Fibroblast of lung (primary cell): ENCODE data around the gene SPOCK1. TPM values are rescaled to one million over a fixed set of nuclear protein-coding genes. Genes with fewer than 3 reads are reported as not detected.

ENCODE experiments used
- DNase-seq, 2 donors: peaks; one replicate each; pipeline versions ENCODE4 v3.0.0 to v3.0.0-alpha.2; 2010; ENCODE audit warnings: low read depth in 2 of 2
- H2AFZ ChIP-seq: 2 replicates; pipeline ENCODE4 v1.5.1; 2012; ENCODE audit warnings: low read length, control low read depth, inconsistent platforms
- H3K27ac ChIP-seq: 2 replicates; pipeline ENCODE4 v1.5.1; 2011; ENCODE audit warnings: low read length, control low read depth; ENCODE audit not compliant: insufficient read depth
- H3K27me3 ChIP-seq: 2 replicates; pipeline ENCODE4 v1.5.1; 2011; ENCODE audit warnings: mild to moderate bottlenecking, low read length; ENCODE audit not compliant: control insufficient read depth, insufficient read depth
- H3K36me3 ChIP-seq: 2 replicates; pipeline ENCODE4 v1.5.1; 2011; ENCODE audit warnings: low read length; ENCODE audit not compliant: control insufficient read depth, insufficient read depth
- H3K4me1 ChIP-seq: 2 replicates; pipeline ENCODE4 v1.5.1; 2011; ENCODE audit warnings: low read length; ENCODE audit not compliant: control insufficient read depth, insufficient read depth; ENCODE audit errors: extremely low read depth
- H3K4me2 ChIP-seq: 2 replicates; pipeline ENCODE4 v1.5.1; 2011; ENCODE audit warnings: low read length, control low read depth; ENCODE audit not compliant: insufficient read depth; ENCODE audit errors: extremely low read depth
- H3K4me3 ChIP-seq, 4 experiments: fragments of 200-600 bp in 1 of 4; sonication (generic) in 1 of 4; replicated peaks in 1 of 4; 2 replicates each; pipeline ENCODE4 v1.5.1; 2011 to 2016; ENCODE audit warnings: low read length in 4 of 4, low read depth in 3 of 4, mild to moderate bottlenecking in 3 of 4, control low read depth in 2 of 4, inconsistent platforms in 1 of 4, mixed read lengths in 1 of 4; ENCODE audit not compliant: insufficient read depth in 1 of 4; ENCODE audit errors: control extremely low read depth in 1 of 4
- H3K79me2 ChIP-seq: 2 replicates; pipeline ENCODE4 v1.5.1; 2012; ENCODE audit warnings: mild to moderate bottlenecking, low read length, inconsistent platforms; ENCODE audit not compliant: control insufficient read depth, insufficient read depth
- H3K9ac ChIP-seq: 2 replicates; pipeline ENCODE4 v1.5.1; 2011; ENCODE audit warnings: mild to moderate bottlenecking, low read length, control low read depth; ENCODE audit not compliant: insufficient read depth
- H3K9me3 ChIP-seq: 2 replicates; pipeline ENCODE4 v1.5.1; 2012; ENCODE audit warnings: low read depth, low read length; ENCODE audit not compliant: control insufficient read depth, insufficient read depth
- H4K20me1 ChIP-seq: 2 replicates; pipeline ENCODE4 v1.5.1; 2011; ENCODE audit warnings: low read length; ENCODE audit not compliant: control insufficient read depth, insufficient read depth; ENCODE audit errors: extremely low read depth
- EZH2 ChIP-seq: IDR thresholded peaks from 2 replicates; pipeline ENCODE4 v1.5.1; 2012; ENCODE audit warnings: low read length, control low read depth, mild to moderate bottlenecking; ENCODE audit errors: missing control alignments
- polyA plus RNA-seq, 2 donors: library from polyadenylated mRNA; depleted of rRNA in 1 of 2; stranded (reverse) in 1 of 2; unstranded in 1 of 2; fragments of >200 nt; gene quantifications; 2 replicates each; pipeline ENCODE4 v1.2.1, GENCODE V29; 2011 to 2012; ENCODE audit warnings: missing spikeins in 1 of 2
- total RNA-seq: library from RNA; depleted of rRNA; stranded (reverse); fragments of >200 nt; gene quantifications from 2 replicates; pipeline ENCODE4 v1.2.1, GENCODE V29; 2014
- TF ChIP-seq, protein P1 (sequence below), 2 donors: IDR thresholded peaks in 1 of 2; conservative IDR thresholded peaks in 1 of 2; 1 replicate in 1 of 2; 2 replicates in 1 of 2; pipeline ENCODE4 v1.5.1; 2011 to 2012; ENCODE audit warnings: low read length in 2 of 2, control low read depth in 1 of 2, inconsistent platforms in 1 of 2, low read depth in 1 of 2, mild to moderate bottlenecking in 1 of 2

SPOCK1 gene
- total and polyA plus RNA-seq, 2 donors (not counting 1 experiment from before 2014, with no cell fraction given): 11.1 to 34.9 TPM

DNA sequence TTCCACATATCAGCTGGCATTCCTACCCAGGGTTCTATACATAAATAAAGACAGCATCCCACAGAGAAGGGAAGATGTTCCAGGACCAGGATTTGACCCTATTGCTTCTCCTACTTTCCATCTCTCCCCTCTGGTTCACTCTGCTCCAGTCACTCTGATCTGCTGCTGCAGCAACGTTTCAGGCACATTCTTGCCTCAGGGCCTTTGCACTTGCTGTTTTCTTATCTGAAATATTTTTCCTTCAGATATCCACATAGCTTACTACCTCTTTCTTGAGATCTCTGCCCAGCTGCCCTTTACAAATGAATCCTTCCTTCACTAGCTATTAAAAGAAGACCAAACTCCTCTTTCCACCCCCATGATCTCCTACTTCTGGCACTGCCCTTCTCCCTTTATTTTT, 204.5 kb downstream of the SPOCK1 start:
- no peak overlapping the region for H3K27ac ChIP-seq
- H3K9me3 ChIP-seq: no peaks in the 10 kb centered on the region
- DNase-seq: no peak
- H3K4me2 ChIP-seq: no peak overlapping the region
- H3K4me1 ChIP-seq: no peaks in the 10 kb centered on the region
- H3K4me3 ChIP-seq: no peak overlapping the region
- H3K27me3 ChIP-seq: no peaks in the 10 kb centered on the region
- no peaks in the 10 kb centered on the region for H4K20me1 ChIP-seq
- no peak overlapping the region for H3K9ac ChIP-seq
- TF ChIP-seq, protein P1, sequence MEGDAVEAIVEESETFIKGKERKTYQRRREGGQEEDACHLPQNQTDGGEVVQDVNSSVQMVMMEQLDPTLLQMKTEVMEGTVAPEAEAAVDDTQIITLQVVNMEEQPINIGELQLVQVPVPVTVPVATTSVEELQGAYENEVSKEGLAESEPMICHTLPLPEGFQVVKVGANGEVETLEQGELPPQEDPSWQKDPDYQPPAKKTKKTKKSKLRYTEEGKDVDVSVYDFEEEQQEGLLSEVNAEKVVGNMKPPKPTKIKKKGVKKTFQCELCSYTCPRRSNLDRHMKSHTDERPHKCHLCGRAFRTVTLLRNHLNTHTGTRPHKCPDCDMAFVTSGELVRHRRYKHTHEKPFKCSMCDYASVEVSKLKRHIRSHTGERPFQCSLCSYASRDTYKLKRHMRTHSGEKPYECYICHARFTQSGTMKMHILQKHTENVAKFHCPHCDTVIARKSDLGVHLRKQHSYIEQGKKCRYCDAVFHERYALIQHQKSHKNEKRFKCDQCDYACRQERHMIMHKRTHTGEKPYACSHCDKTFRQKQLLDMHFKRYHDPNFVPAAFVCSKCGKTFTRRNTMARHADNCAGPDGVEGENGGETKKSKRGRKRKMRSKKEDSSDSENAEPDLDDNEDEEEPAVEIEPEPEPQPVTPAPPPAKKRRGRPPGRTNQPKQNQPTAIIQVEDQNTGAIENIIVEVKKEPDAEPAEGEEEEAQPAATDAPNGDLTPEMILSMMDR (conservative IDR thresholded peaks at IDR 0.05 in 1 of 2, IDR thresholded peaks at IDR 0.05 in 1 of 2; ENCODE audit: low read depth in 1 of 2, low read length in 2 of 2): no peak
- TF ChIP-seq EZH2: no peak
- H3K36me3 ChIP-seq: no peaks in the 10 kb centered on the region
- H3K79me2 ChIP-seq: no peaks in the 10 kb centered on the region
- no peak overlapping the region for H2AFZ ChIP-seq

DNA sequence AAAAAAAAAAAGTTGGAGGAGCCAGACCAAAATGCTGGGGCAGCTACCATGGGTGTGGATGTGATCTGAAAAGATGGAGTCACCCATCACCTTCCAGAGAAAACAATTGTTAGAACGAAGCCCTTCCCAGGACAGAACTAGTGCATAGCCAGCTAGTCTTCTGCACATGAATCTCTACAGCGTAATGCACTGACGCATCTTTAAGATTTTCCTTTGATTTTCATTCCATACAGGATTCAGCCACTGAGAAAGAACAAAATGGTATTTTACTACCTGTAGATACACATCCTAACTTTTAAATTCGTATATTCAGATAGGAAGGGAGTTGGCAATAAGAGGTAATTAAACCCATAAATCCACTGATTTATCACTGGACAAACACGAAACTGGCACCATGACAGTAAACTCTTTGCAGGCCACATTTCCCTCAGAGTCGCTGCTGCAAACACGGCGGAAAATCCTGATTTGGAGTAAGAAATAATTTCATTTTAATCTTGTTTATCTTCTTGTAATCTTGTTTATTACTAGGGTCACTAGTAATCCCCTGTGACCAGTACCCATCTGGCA, 206.6 kb downstream of the SPOCK1 start:
- H3K9ac ChIP-seq: no peak overlapping the region
- no peaks in the 10 kb centered on the region for H3K9me3 ChIP-seq
- H3K4me2 ChIP-seq: no peak overlapping the region
- no peaks in the 10 kb centered on the region for H3K4me1 ChIP-seq
- no peak for DNase-seq
- H3K79me2 ChIP-seq: no peaks in the 10 kb centered on the region
- no peaks in the 10 kb centered on the region for H3K36me3 ChIP-seq
- TF ChIP-seq EZH2: no peak
- TF ChIP-seq, protein P1 (conservative IDR thresholded peaks at IDR 0.05 in 1 of 2, IDR thresholded peaks at IDR 0.05 in 1 of 2; ENCODE audit: low read depth in 1 of 2, low read length in 2 of 2): no peak
- no peak overlapping the region for H3K4me3 ChIP-seq
- H2AFZ ChIP-seq: no peak overlapping the region
- H3K27me3 ChIP-seq: no peaks in the 10 kb centered on the region
- H3K27ac ChIP-seq: no peak overlapping the region
- H4K20me1 ChIP-seq: no peaks in the 10 kb centered on the region

DNA sequence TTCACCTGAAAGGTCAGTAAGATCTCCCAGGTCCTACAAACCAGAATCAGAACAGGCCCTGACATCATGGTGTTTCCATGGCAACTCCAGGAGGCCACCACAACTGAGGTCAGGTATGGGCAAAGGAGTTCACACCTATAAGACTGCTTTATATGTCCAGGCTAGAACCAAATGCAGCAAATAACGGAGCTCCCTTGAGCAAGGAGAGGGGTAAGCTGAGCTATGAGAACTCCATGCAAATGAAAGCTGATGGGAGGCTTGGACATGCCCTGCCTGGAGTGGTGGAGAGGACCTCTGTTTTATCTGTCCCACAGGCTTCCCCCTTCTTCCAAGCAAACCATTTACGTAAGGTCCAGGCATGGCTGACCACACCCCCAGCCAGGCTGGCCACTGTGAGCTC, 207.7 kb downstream of the SPOCK1 start:
- Histone ChIP-seq H3K4me1 (no peaks in the 10 kb centered on the region), H4K20me1 (no peaks in the 10 kb centered on the region), H3K9me3 (no peaks in the 10 kb centered on the region), H3K27ac (no peak overlapping the region), H3K9ac (no peak overlapping the region), H2AFZ (no peak overlapping the region), H3K4me2 (no peak overlapping the region), H3K79me2 (no peaks in the 10 kb centered on the region), H3K4me3 (no peak overlapping the region), H3K36me3 (no peaks in the 10 kb centered on the region), H3K27me3 (no peaks in the 10 kb centered on the region)
- TF ChIP-seq EZH2: no peak
- TF ChIP-seq, protein P1 (conservative IDR thresholded peaks at IDR 0.05 in 1 of 2, IDR thresholded peaks at IDR 0.05 in 1 of 2; ENCODE audit: low read depth in 1 of 2, low read length in 2 of 2): no peak
- DNase-seq: no peak
